ENCODE measurements around the gene CHST15.

GRCh38 chr10:124117833-124118232 lies 24.4 kb upstream of the CHST15 start:
- TF ChIP-seq, protein P1, sequence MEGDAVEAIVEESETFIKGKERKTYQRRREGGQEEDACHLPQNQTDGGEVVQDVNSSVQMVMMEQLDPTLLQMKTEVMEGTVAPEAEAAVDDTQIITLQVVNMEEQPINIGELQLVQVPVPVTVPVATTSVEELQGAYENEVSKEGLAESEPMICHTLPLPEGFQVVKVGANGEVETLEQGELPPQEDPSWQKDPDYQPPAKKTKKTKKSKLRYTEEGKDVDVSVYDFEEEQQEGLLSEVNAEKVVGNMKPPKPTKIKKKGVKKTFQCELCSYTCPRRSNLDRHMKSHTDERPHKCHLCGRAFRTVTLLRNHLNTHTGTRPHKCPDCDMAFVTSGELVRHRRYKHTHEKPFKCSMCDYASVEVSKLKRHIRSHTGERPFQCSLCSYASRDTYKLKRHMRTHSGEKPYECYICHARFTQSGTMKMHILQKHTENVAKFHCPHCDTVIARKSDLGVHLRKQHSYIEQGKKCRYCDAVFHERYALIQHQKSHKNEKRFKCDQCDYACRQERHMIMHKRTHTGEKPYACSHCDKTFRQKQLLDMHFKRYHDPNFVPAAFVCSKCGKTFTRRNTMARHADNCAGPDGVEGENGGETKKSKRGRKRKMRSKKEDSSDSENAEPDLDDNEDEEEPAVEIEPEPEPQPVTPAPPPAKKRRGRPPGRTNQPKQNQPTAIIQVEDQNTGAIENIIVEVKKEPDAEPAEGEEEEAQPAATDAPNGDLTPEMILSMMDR (IDR thresholded peaks at IDR 0.05; ENCODE audit: poor library complexity, severe bottlenecking) = no peak
- no peak for TF ChIP-seq EP300 (conservative IDR thresholded peaks at IDR 0.05; ENCODE audit: poor library complexity, severe bottlenecking)
- no peak for TF ChIP-seq RAD21 (conservative IDR thresholded peaks at IDR 0.05)
